Liver (tissue), 9 donors: ENCODE data around the gene HTR2A. TPM values are rescaled to one million over a fixed set of nuclear protein-coding genes. Genes with fewer than 3 reads are reported as not detected.

Experiments used
- DNase-seq: peaks from one replicate; pipeline ENCODE4 v3.0.0-alpha.2; 2017; ENCODE audit warnings: low spot score
- H3K27ac ChIP-seq, 2 donors: one replicate each; pipeline ENCODE4 v1.7.0; 2013; ENCODE audit warnings: inconsistent platforms in 2 of 2, low read length in 2 of 2, control low read depth in 1 of 2, low read depth in 1 of 2, mild to moderate bottlenecking in 1 of 2
- H3K27me3 ChIP-seq, 4 donors: one replicate each; pipeline versions ENCODE4 v1.6.1 to v1.7.0; 2013; ENCODE audit warnings: low read length in 3 of 4, inconsistent platforms in 1 of 4, mild to moderate bottlenecking in 1 of 4, moderate library complexity in 1 of 4; ENCODE audit not compliant: control insufficient read depth in 4 of 4, insufficient read depth in 4 of 4
- H3K36me3 ChIP-seq, 4 donors: one replicate each; pipeline versions ENCODE4 v1.6.1 to v1.7.0; 2013; ENCODE audit warnings: low read length in 3 of 4, mild to moderate bottlenecking in 3 of 4, low read depth in 1 of 4, moderate library complexity in 1 of 4; ENCODE audit not compliant: control insufficient read depth in 4 of 4, insufficient read depth in 3 of 4
- H3K4me1 ChIP-seq, 4 donors: one replicate each; pipeline versions ENCODE4 v1.6.1 to v1.7.0; 2013; ENCODE audit warnings: low read length in 3 of 4, mild to moderate bottlenecking in 3 of 4, moderate library complexity in 1 of 4; ENCODE audit not compliant: control insufficient read depth in 4 of 4, insufficient read depth in 4 of 4
- H3K4me3 ChIP-seq, 3 donors: one replicate each; pipeline versions ENCODE4 v1.6.1 to v1.7.0; 2013; ENCODE audit warnings: low read length in 3 of 3, control low read depth in 1 of 3, low read depth in 1 of 3, mild to moderate bottlenecking in 1 of 3
- H3K9ac ChIP-seq, 2 donors: one replicate each; pipeline ENCODE4 v1.7.0; 2013; ENCODE audit warnings: low read length in 2 of 2, mild to moderate bottlenecking in 2 of 2, moderate library complexity in 2 of 2, control low read depth in 1 of 2, low read depth in 1 of 2
- H3K9me3 ChIP-seq, 4 donors: one replicate each; pipeline versions ENCODE4 v1.6.1 to v1.7.0; 2013; ENCODE audit warnings: low read length in 3 of 4; ENCODE audit not compliant: control insufficient read depth in 4 of 4
- EGR1 ChIP-seq, 2 donors: IDR thresholded peaks; 2 replicates each; pipeline ENCODE4 v1.6.1; 2016 to 2018; ENCODE audit warnings: antibody characterized with exemption in 2 of 2, low read depth in 2 of 2
- FOXA1 ChIP-seq: IDR thresholded peaks from 2 replicates; pipeline ENCODE4 v1.6.1; 2016; ENCODE audit warnings: antibody characterized with exemption
- FOXA2 ChIP-seq: IDR thresholded peaks from 2 replicates; pipeline ENCODE4 v1.6.1; 2016; ENCODE audit warnings: antibody characterized with exemption
- GABPA ChIP-seq, 2 donors: IDR thresholded peaks in 1 of 2; conservative IDR thresholded peaks in 1 of 2; 2 replicates each; pipeline ENCODE4 v1.6.1; 2016; ENCODE audit warnings: antibody characterized with exemption in 2 of 2, mild to moderate bottlenecking in 1 of 2, moderate library complexity in 1 of 2
- HNF4A ChIP-seq, 2 donors: conservative IDR thresholded peaks; 2 replicates each; pipeline ENCODE4 v1.6.1; 2016; ENCODE audit warnings: antibody characterized with exemption in 2 of 2, mild to moderate bottlenecking in 2 of 2
- HNF4G ChIP-seq: IDR thresholded peaks from 2 replicates; pipeline ENCODE4 v1.6.1; 2016; ENCODE audit warnings: antibody characterized with exemption
- JUND ChIP-seq, 2 donors: IDR thresholded peaks; 2 replicates each; pipeline ENCODE4 v1.6.1; 2016; ENCODE audit warnings: antibody characterized with exemption in 2 of 2
- NR2F2 ChIP-seq: IDR thresholded peaks from 2 replicates; pipeline ENCODE4 v1.6.1; 2016; ENCODE audit warnings: antibody characterized with exemption
- RAD21 ChIP-seq, 2 donors: IDR thresholded peaks; 2 replicates each; pipeline ENCODE4 v1.6.1; 2016; ENCODE audit warnings: antibody characterized with exemption in 2 of 2, mild to moderate bottlenecking in 2 of 2
- RXRA ChIP-seq, 2 donors: IDR thresholded peaks; 2 replicates each; pipeline ENCODE4 v1.6.1; 2017 to 2018; ENCODE audit warnings: antibody characterized with exemption in 2 of 2, mild to moderate bottlenecking in 1 of 2
- SP1 ChIP-seq: IDR thresholded peaks from 2 replicates; pipeline ENCODE4 v1.6.1; 2018; ENCODE audit warnings: antibody characterized with exemption, mild to moderate bottlenecking
- TAF1 ChIP-seq: conservative IDR thresholded peaks from 2 replicates; pipeline ENCODE4 v1.6.1; 2016; ENCODE audit warnings: antibody characterized with exemption, mild to moderate bottlenecking
- YY1 ChIP-seq: IDR thresholded peaks from 2 replicates; pipeline ENCODE4 v1.6.1; 2016; ENCODE audit warnings: antibody characterized with exemption, mild to moderate bottlenecking
- WGBS: extraction: QIAGEN DNeasy Blood & Tissue Kit; methylation state at CpG from one replicate; pipeline ENCODE4 v1.1.7; 2013; 5-methylcytosine and 5-hydroxymethylcytosine counted together
- polyA plus RNA-seq, 2 donors: library from polyadenylated mRNA; stranded (reverse) in 1 of 2; unstranded in 1 of 2; fragments of 200-250 nt in 1 of 2; fragments of >200 nt in 1 of 2; fragmentation: Nextera tagmentation in 1 of 2; extraction: Ambion mirVana in 1 of 2; gene quantifications; one replicate each; pipeline versions ENCODE4 v1.2.1 to v1.2.3, GENCODE V29; 2013 to 2015
- total RNA-seq, 2 donors: library from RNA; depleted of rRNA; stranded (reverse); fragments of >200 nt; gene quantifications; one replicate each; pipeline ENCODE4 v1.2.3, GENCODE V29; 2014
- TF ChIP-seq, protein P1 (sequence below): IDR thresholded peaks from 2 replicates; pipeline ENCODE4 v1.6.1; 2016; ENCODE audit warnings: antibody characterized with exemption
- TF ChIP-seq, protein P2 (sequence below): IDR thresholded peaks from 2 replicates; pipeline ENCODE4 v1.6.1; 2016; ENCODE audit warnings: antibody characterized with exemption
- TF ChIP-seq, protein P3 (sequence below): IDR thresholded peaks from 2 replicates; pipeline ENCODE4 v1.6.1; 2016; ENCODE audit warnings: antibody characterized with exemption, mild to moderate bottlenecking
- TF ChIP-seq, protein P4 (sequence below): IDR thresholded peaks from 2 replicates; pipeline ENCODE4 v1.6.1; 2016; ENCODE audit warnings: antibody characterized with exemption
- TF ChIP-seq, protein P5 (sequence below): fragments of 150-350 bp; IDR thresholded peaks from 2 replicates; pipeline ENCODE4 v1.5.1; 2017; ENCODE audit warnings: improper control_type of control experiment, low read depth, low read length; ENCODE audit not compliant: missing input control
- donor health status: healthy.
- donor health status: healthy.
- donor health status: healthy.
- donor health status: healthy.
- donor health status: healthy.

Gene HTR2A
- total and polyA plus RNA-seq, 4 donors: under 0.01 to 0.19 (median 0.19) TPM; not detected in 1

DNA sequence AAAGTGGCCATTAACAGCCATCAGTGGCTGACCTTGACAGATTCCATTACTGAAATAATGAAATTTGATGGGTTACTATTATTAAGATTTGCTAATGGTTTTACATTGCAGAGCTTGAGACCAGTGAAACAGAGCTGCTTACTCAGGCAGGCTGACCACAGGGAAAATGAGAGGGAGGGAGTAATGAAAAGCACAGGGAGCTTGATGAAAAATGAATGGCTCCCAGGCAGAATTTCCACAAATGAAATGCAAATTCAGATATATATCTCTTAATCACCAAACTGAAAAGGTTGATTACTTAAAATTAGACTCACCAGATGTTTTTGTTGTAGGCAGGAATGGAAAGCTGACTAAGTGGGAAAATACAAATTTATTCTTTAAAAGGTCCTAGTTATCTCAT is 36.1 kb downstream of the HTR2A start:
- Histone ChIP-seq H3K36me3 (no peaks in the 10 kb centered on the region), H3K4me3 (no peak overlapping the region), H3K9ac (no peak overlapping the region), H3K27me3 (no peaks in the 10 kb centered on the region), H3K27ac (no peak overlapping the region), H3K9me3 (no peaks in the 10 kb centered on the region), H3K4me1 (no peaks in the 10 kb centered on the region)
- TF ChIP-seq, protein P1, sequence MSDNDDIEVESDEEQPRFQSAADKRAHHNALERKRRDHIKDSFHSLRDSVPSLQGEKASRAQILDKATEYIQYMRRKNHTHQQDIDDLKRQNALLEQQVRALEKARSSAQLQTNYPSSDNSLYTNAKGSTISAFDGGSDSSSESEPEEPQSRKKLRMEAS: no peak
- TF ChIP-seq FOXA1 (no peak), HNF4G (no peak), FOXA2 (no peak), SP1 (no peak), NR2F2 (no peak), JUND (IDR thresholded peaks at IDR 0.05) (no peak), GABPA (IDR thresholded peaks at IDR 0.05 in 1 of 2, conservative IDR thresholded peaks at IDR 0.05 in 1 of 2) (no peak), EGR1 (IDR thresholded peaks at IDR 0.05; ENCODE audit: low read depth in 2 of 2) (no peak), YY1 (no peak), HNF4A (conservative IDR thresholded peaks at IDR 0.05) (no peak), TAF1 (no peak), RAD21 (IDR thresholded peaks at IDR 0.05) (no peak), RXRA (IDR thresholded peaks at IDR 0.05) (no peak)
- TF ChIP-seq, protein P2, sequence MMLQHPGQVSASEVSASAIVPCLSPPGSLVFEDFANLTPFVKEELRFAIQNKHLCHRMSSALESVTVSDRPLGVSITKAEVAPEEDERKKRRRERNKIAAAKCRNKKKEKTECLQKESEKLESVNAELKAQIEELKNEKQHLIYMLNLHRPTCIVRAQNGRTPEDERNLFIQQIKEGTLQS: no peak
- TF ChIP-seq, protein P3, sequence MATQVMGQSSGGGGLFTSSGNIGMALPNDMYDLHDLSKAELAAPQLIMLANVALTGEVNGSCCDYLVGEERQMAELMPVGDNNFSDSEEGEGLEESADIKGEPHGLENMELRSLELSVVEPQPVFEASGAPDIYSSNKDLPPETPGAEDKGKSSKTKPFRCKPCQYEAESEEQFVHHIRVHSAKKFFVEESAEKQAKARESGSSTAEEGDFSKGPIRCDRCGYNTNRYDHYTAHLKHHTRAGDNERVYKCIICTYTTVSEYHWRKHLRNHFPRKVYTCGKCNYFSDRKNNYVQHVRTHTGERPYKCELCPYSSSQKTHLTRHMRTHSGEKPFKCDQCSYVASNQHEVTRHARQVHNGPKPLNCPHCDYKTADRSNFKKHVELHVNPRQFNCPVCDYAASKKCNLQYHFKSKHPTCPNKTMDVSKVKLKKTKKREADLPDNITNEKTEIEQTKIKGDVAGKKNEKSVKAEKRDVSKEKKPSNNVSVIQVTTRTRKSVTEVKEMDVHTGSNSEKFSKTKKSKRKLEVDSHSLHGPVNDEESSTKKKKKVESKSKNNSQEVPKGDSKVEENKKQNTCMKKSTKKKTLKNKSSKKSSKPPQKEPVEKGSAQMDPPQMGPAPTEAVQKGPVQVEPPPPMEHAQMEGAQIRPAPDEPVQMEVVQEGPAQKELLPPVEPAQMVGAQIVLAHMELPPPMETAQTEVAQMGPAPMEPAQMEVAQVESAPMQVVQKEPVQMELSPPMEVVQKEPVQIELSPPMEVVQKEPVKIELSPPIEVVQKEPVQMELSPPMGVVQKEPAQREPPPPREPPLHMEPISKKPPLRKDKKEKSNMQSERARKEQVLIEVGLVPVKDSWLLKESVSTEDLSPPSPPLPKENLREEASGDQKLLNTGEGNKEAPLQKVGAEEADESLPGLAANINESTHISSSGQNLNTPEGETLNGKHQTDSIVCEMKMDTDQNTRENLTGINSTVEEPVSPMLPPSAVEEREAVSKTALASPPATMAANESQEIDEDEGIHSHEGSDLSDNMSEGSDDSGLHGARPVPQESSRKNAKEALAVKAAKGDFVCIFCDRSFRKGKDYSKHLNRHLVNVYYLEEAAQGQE: no peak
- TF ChIP-seq, protein P4, sequence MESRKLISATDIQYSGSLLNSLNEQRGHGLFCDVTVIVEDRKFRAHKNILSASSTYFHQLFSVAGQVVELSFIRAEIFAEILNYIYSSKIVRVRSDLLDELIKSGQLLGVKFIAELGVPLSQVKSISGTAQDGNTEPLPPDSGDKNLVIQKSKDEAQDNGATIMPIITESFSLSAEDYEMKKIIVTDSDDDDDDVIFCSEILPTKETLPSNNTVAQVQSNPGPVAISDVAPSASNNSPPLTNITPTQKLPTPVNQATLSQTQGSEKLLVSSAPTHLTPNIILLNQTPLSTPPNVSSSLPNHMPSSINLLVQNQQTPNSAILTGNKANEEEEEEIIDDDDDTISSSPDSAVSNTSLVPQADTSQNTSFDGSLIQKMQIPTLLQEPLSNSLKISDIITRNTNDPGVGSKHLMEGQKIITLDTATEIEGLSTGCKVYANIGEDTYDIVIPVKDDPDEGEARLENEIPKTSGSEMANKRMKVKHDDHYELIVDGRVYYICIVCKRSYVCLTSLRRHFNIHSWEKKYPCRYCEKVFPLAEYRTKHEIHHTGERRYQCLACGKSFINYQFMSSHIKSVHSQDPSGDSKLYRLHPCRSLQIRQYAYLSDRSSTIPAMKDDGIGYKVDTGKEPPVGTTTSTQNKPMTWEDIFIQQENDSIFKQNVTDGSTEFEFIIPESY: no peak
- TF ChIP-seq, protein P5, sequence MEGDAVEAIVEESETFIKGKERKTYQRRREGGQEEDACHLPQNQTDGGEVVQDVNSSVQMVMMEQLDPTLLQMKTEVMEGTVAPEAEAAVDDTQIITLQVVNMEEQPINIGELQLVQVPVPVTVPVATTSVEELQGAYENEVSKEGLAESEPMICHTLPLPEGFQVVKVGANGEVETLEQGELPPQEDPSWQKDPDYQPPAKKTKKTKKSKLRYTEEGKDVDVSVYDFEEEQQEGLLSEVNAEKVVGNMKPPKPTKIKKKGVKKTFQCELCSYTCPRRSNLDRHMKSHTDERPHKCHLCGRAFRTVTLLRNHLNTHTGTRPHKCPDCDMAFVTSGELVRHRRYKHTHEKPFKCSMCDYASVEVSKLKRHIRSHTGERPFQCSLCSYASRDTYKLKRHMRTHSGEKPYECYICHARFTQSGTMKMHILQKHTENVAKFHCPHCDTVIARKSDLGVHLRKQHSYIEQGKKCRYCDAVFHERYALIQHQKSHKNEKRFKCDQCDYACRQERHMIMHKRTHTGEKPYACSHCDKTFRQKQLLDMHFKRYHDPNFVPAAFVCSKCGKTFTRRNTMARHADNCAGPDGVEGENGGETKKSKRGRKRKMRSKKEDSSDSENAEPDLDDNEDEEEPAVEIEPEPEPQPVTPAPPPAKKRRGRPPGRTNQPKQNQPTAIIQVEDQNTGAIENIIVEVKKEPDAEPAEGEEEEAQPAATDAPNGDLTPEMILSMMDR: no peak
- no peak for DNase-seq

DNA sequence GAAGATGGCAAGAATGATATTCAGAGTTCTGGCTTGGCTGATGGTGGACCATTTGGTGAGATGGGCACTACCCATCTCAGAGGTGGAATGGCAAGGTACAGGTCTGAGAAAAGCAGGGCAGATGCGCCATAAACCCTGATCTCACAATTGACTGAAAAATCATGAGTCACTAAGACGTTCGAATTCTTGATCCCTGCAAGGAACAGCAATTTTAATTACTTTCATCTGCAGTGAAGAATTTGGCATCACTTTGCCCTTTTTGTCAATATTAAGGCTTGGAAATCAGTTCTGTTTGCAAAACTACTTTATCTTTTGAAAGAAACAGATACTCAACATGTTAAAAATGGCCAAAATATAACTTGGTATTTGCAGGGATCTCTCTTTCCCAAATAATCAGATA is 38.1 kb downstream of the HTR2A start:
- no peaks in the 10 kb centered on the region for H3K27me3 ChIP-seq
- H3K4me1 ChIP-seq: no peaks in the 10 kb centered on the region
- H3K9me3 ChIP-seq: no peaks in the 10 kb centered on the region
- WGBS: 94% methylated on average over 3 of the region's 3 CpGs
- H3K27ac ChIP-seq: no peak overlapping the region
- no peak for DNase-seq
- H3K9ac ChIP-seq: no peak overlapping the region
- H3K36me3 ChIP-seq: no peaks in the 10 kb centered on the region
- H3K4me3 ChIP-seq: no peak overlapping the region
- TF ChIP-seq GABPA (IDR thresholded peaks at IDR 0.05 in 1 of 2, conservative IDR thresholded peaks at IDR 0.05 in 1 of 2) (no peak), HNF4G (no peak), EGR1 (IDR thresholded peaks at IDR 0.05; ENCODE audit: low read depth in 2 of 2) (no peak), YY1 (no peak), RXRA (IDR thresholded peaks at IDR 0.05) (no peak), FOXA2 (no peak), RAD21 (IDR thresholded peaks at IDR 0.05) (no peak), JUND (IDR thresholded peaks at IDR 0.05) (no peak)
- TF ChIP-seq, protein P1: no peak
- TF ChIP-seq, protein P3: no peak
- TF ChIP-seq, protein P4: no peak
- TF ChIP-seq, protein P2: no peak
